C4-2B (cell line): ENCODE results near the gene RMDN2.
"Not testable (repeated sequence)": the region's sequence is repeated elsewhere in the genome, so short reads cannot be mapped to it uniquely, and the experiment has no call there.

Source experiments
- H3K27ac ChIP-seq: fragments of 450-650 bp; 2 replicates; pipeline ENCODE4 v1.5.1; 2017
- ZFX ChIP-seq: fragments of 450-650 bp; IDR thresholded peaks from 2 replicates; pipeline ENCODE4 v1.6.1; 2017
- TF ChIP-seq, protein P1 (sequence below): fragments of 450-650 bp; conservative IDR thresholded peaks from 2 replicates; pipeline ENCODE4 v1.5.1; 2017; ENCODE audit warnings: mild to moderate bottlenecking

The RMDN2 gene

DNA sequence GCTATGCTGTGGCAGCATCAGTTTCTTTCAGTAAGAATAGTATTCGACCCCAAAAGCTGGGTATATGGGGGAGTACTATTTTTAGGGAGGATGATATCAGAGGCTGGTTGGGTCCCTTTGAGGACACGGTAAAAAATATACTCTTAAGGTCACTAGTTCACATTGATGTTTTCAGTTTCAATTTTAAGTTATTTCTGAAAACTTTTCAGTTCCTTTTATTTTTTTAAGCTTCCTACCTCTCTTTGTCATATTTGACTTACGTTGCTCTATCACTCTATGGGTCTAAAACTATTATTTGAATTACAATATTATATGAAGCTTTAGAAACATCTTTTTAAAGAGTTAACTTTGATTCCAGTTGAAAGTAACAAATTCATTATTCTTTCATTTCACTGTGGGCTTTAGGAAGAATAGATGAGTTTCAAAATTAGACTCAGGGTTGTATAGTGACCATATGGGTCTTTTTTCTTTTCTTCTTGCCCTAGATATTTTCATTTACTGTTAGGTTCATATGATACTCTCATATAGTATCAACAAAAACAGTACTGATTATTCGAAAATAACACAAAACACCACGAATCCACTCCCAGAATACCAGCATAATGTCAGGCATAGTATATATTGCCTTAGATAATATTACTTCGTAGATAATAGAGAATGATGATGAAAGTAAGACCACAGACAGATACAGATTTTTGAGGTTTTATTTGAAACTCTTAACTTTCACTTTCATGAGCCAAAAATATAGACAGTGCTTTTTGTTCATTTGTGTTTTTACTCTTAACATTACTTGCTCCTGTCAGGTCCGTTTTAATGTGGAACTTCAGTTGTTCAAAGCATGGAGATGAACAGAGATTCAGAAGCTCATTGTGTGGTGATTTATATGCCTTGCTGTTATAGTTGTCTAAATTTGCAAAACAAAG, 9.8 kb downstream of the RMDN2 start:
- no peak overlapping the region for H3K27ac ChIP-seq
- no peak for TF ChIP-seq ZFX
- TF ChIP-seq, protein P1, sequence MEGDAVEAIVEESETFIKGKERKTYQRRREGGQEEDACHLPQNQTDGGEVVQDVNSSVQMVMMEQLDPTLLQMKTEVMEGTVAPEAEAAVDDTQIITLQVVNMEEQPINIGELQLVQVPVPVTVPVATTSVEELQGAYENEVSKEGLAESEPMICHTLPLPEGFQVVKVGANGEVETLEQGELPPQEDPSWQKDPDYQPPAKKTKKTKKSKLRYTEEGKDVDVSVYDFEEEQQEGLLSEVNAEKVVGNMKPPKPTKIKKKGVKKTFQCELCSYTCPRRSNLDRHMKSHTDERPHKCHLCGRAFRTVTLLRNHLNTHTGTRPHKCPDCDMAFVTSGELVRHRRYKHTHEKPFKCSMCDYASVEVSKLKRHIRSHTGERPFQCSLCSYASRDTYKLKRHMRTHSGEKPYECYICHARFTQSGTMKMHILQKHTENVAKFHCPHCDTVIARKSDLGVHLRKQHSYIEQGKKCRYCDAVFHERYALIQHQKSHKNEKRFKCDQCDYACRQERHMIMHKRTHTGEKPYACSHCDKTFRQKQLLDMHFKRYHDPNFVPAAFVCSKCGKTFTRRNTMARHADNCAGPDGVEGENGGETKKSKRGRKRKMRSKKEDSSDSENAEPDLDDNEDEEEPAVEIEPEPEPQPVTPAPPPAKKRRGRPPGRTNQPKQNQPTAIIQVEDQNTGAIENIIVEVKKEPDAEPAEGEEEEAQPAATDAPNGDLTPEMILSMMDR: no peak

DNA sequence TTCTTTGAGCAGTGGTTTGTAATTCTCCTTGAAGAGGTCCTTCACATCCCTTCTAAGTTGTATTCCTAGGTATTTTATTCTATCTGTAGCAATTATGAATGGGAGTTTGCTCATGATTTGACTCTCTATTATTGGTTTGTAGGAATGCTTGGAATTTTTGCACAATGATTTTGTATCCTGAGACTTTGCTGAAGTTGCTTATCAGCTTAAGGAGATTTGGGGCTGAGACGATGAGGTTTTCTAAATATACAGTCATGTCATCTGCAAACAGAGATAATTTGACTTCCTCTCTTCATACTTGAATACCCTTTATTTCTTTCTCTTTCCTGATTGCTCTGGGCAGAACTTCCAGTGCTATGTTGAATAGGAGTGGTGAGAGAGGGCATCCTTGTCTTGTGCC, 12.5 kb downstream of the RMDN2 start:
- H3K27ac ChIP-seq: not testable (repeated sequence)

DNA sequence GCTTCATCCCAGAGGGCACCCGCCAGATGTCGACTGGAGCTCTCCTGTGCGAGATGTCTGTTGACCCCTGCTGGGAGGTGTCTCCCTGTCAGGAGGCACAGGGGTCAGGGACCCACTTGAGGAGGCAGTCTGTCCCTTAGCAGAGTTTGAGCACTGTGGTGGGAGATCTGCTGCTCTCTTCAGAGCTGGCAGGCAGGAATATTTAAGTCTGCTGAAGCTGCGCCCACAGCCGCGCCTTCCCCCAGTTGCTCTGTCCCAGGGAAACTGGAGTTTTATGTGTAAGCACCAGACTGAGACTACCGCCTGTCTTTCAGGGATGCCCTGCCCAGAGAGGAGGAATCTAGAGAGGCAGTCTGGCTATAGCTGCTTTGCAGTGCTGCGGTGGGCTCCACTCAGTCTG, 16.2 kb downstream of the RMDN2 start:
- H3K27ac ChIP-seq: not testable (repeated sequence)

DNA sequence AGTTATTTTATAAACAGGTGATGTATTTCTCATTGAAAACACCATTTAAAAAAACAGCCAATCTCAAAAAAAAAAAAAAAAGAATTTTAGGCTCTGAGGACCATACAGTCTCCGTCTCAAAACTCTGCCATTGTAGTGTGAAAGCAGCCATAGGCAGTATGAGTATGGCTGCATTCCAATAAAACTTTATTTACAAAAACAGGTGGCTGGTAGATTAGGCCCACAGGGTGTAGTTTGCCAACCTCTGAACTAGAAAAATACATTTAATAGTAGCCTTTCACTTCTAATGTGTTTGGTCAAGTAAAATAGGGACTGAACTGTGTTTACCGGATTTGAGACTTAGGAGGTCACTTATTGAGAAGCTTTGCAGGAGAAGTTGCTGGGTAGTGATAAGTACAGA, 19.2 kb downstream of the RMDN2 start:
- TF ChIP-seq, protein P1: no peak
- no peak for TF ChIP-seq ZFX
- H3K27ac ChIP-seq: no peak overlapping the region

DNA sequence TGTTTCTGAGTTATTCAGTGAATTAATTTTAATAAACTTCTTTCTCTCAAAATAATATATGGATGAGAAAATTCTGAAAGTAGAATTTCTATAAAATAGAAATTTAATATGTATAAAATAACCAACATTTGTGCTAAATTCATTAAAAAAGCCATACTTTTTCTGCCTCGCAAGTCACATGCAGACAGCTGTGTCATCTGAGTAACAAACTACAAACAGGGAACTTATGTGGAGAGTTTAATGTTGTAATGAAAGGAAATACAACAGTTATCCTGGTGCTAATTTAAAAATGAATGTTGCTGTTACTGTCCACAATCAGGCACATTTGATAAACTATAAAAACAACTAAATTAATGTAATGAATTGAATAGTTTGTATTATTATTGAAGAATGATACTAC, 22.2 kb downstream of the RMDN2 start:
- no peak overlapping the region for H3K27ac ChIP-seq
- TF ChIP-seq, protein P1: no peak
- TF ChIP-seq ZFX: no peak

DNA sequence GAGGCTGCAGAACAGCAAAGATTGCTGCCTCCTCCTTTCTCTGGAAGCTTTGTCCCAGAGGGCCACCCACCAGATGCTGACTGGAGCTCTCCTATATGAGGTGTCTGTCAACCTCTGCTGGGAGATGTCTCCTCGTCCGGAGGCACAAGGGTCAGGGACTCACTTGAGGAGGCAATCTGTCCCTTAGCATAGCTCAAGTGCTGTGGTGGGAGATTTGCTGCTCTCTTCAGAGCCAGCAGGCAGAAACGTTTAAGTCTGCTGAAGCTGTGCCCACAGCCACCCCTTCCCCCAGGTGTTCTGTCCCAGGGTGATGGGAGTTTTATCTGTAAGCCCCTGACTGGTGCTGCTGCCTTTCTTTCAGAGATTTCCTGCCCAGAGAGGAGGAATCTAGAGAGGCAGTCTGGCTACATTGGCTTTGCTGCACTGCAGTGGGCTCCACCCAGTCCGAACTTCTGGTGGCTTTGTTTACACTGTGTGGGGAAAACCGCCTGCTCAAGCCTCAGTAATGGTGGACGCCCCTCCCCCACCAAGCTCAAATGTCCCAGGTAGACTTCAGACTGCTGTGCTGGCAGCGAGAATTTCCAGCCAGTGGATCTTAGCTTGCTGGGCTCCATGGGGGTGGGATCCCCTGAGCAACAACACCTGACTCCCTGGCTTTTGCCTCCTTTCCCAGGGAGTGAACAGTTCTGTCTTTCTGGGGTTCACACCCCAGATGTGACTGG, 37.1 kb downstream of the RMDN2 start:
- H3K27ac ChIP-seq: not testable (repeated sequence)

DNA sequence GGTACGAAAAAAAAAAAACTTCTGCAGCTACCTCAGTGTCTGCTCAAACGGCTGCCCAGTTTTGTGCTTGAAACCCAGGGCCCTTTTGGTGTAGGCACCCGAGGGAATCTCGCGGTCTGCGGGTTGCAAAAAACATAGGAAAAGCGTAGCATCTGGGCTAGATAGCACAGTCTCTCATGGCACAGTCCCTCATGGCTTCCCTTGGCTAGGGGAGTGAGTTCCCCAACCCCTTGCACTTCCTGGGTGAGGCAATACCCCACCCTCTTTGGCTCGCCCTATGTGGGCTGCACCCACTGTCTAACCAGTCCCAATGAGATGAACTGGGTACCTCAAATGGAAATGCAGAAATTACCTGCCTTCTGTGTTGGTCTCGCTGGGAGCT, 37.6 kb downstream of the RMDN2 start:
- H3K27ac ChIP-seq: not testable (repeated sequence)

DNA sequence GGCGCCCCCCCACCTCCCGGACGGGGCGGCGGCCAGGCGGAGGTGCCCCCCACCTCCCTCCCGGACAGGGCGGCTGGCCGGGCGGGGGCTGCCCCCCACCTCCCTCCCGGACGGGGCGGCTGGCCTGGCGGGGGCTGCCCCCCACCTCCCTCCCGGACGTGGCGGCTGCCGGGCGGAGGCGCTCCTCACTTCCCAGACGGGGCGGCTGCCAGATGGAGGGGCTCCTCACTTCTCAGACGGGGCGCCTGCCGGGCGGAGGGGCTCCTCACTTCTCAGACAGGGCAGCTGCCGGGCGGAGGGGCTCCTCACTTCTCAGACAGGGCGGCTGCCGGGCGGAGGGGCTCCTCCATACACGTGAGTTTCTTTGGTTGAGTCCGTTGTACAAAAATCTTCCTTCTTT, 38.8 kb downstream of the RMDN2 start:
- not testable (repeated sequence) for H3K27ac ChIP-seq

DNA sequence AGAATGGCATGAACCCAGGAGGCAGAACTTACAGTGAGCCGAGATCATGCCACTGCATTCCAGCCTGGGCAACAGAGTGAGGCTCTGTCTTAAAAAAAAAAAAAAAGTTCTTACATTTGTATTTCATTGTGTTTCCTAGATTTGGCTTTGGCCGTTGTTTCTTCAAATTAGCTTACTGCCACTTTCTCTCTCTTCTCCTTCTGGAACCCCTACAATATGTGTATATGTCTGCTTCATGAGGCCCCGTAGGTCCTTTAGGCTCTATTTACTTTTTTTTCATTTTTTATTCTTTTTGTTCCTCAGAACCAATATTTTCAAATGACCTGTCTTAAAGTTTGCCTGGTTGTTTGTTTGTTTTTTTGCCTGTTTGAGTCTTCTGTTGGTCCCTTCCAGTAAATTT, 41.2 kb downstream of the RMDN2 start:
- H3K27ac ChIP-seq: no peak overlapping the region
- TF ChIP-seq, protein P1: no peak
- TF ChIP-seq ZFX: no peak

DNA sequence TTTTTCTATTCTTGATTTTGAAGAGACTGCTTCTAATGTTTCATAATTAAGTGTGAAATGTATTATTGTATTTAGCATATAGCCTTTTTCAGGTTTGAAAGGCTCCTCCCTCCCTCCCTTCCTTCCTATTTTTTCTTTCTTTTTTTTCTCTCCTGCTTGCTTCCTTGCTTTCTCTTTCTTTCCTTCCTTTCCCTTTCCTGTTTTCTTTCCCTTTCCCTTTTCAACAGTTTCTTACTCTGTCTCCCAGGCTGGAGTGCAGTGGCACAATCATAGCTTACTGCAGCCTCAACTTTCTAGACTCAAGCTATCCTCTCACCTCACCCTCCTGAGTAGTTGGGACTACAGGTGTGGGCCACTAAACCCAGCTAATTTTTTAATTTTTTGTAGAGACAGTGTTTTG, 44.6 kb downstream of the RMDN2 start:
- TF ChIP-seq, protein P1: no peak
- no peak for TF ChIP-seq ZFX
- H3K27ac ChIP-seq: no peak overlapping the region
